HG03469 (cell line): Measurements from ENCODE around the gene SPHK1.

Source experiments
- ATAC-seq: cut with Tn5 transposase; IDR thresholded peaks from one replicate; pipeline ENCODE4 v1.9.1; 2021; ENCODE audit warnings: mild to moderate bottlenecking, moderate library complexity, moderate number of reproducible peaks; ENCODE audit not compliant: unreplicated experiment

SPHK1 gene

GRCh38 chr17:76432004-76432403 lies 47.6 kb downstream of the SPHK1 start:
- ATAC-seq, result no peak

GRCh38 chr17:76432712-76433336 lies 48.4 kb downstream of the SPHK1 start:
- no peak for ATAC-seq

- ATAC-seq, result no peak
These were observed 49.3 kb downstream of the SPHK1 start for GRCh38 chr17:76433693-76434092.

- ATAC-seq, result no peak
These were observed 50.5 kb downstream of the SPHK1 start for GRCh38 chr17:76434870-76435269.

- ATAC-seq, result no peak
These were observed 51.3 kb downstream of the SPHK1 start for GRCh38 chr17:76435751-76436150.
